Erythroblast (primary cell): ENCODE results near the gene SLC38A8.

ENCODE experiments used
- GATA1 ChIP-seq: IDR thresholded peaks from 2 replicates; pipeline ENCODE4 v1.6.1; 2011; ENCODE audit warnings: low read depth, mild to moderate bottlenecking, control low read depth, low read length, moderate library complexity
- POLR2A ChIP-seq: IDR thresholded peaks from 2 replicates; pipeline ENCODE4 v1.6.1; 2011; ENCODE audit warnings: mild to moderate bottlenecking, low read length

DNA sequence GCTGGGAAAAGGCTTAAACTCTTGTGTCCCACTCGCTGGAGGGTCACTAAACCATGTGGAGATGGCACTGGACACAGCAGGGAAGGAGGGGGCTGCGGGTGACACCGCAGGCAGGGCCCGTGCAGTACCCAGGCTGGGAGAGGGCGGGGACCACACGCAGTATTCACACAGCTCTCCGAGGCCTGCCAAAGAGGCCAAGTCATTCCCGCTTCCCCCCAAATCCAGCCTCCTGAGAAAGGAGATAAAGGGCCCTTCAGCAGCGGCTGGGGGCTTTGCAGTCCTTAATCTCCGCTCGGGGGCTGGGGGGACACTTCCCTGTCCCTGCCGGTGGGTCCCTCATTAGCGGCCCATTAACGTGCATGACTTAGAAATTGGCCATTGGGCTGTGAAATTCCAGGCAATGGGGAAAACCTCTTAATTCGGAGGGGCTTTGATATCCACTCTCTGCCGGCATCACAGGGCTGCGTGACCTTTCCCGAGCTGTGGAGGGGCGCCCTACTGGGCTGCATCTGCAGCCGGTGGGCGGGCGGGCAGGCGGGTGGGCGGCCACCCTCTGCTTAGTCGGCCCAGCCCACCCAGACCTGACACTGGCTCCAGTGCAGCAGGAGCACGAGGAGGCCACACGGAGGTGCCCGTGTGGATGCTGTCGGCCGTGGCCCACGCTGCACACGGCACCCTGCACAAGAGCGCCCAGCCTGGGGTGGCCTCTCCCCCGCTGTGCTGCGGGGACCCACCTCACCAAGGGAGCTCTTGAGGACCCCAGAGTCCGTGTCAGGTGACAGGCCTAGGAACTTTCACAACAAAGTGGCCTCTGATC lies 2.6 kb upstream of the SLC38A8 start:
- TF ChIP-seq POLR2A: no peak
- TF ChIP-seq GATA1: no peak
